ENCODE results near the gene PAOX. TPM values are rescaled to one million over a fixed set of nuclear protein-coding genes. Genes with fewer than 3 reads are reported as not detected.

The PAOX gene
- total and polyA plus RNA-seq, 2 of the 13 experiments (the other 11 are each of a cell fraction or from before 2014, with no cell fraction given), result 0.49 to 0.77 TPM

- no peak for TF ChIP-seq AFF4 (CRISPR knock-in tag; IDR thresholded peaks at IDR 0.05)
- TF ChIP-seq ZNF772 (CRISPR knock-in tag; IDR thresholded peaks at IDR 0.05), result no peak
- TF ChIP-seq SNAPC4 (CRISPR knock-in tag; IDR thresholded peaks at IDR 0.05), result no peak
- TF ChIP-seq SMARCC2 (IDR thresholded peaks at IDR 0.05), result no peak
- TF ChIP-seq ZNF713 (CRISPR knock-in tag; IDR thresholded peaks at IDR 0.05), result no peak
- no peak for TF ChIP-seq ETV6 (CRISPR knock-in tag; conservative IDR thresholded peaks at IDR 0.05)
- TF ChIP-seq PBX3 (CRISPR knock-in tag; IDR thresholded peaks at IDR 0.05; ENCODE audit: borderline replicate concordance), result no peak
- TF ChIP-seq HNRNPK (IDR thresholded peaks at IDR 0.05; ENCODE audit: low read depth, low read length, poor library complexity, severe bottlenecking), result no peak
- no peak for TF ChIP-seq ZNF891 (CRISPR knock-in tag; IDR thresholded peaks at IDR 0.05)
- peak; percentile 56 for TF ChIP-seq RBFOX2 (IDR thresholded peaks at IDR 0.05; ENCODE audit: low read depth, low read length)
- peak; percentile 91; the same call in 1 of the 2 replicates for TF ChIP-seq JUNB (CRISPR knock-in tag; IDR thresholded peaks at IDR 0.05; ENCODE audit: borderline replicate concordance)
- no peak for TF ChIP-seq REPIN1 (CRISPR knock-in tag; IDR thresholded peaks at IDR 0.05; ENCODE audit: borderline replicate concordance, low read depth)
- 0 out of 2 replicates have a peak, but pooled peaks have one; percentile 45 for TF ChIP-seq KDM6A (CRISPR knock-in tag; IDR thresholded peaks at IDR 0.05; ENCODE audit: low read depth)
- no peak for TF ChIP-seq MIER2 (CRISPR knock-in tag; IDR thresholded peaks at IDR 0.05)
- TF ChIP-seq RFX3 (CRISPR knock-in tag; IDR thresholded peaks at IDR 0.05), result no peak
- peak; percentile 75 for TF ChIP-seq PHF21A (CRISPR knock-in tag; IDR thresholded peaks at IDR 0.05)
- TF ChIP-seq BRCA1 (CRISPR knock-in tag; IDR thresholded peaks at IDR 0.05), result no peak
- TF ChIP-seq KDM3A (CRISPR knock-in tag; IDR thresholded peaks at IDR 0.05; ENCODE audit: low read depth), result no peak
- TF ChIP-seq ZNF24 (IDR thresholded peaks at IDR 0.05), result no peak
Observed at GRCh38 chr10:133347710-133348517, 31.1 kb upstream of the PAOX start (continued).

Measured in HepG2 (cell line).